ENCODE measurements around the gene DERA. TPM values are rescaled to one million over a fixed set of nuclear protein-coding genes. Genes with fewer than 3 reads are reported as not detected.

DERA gene
- total RNA-seq, 1 experiment from 2014 or later: 43.7 TPM

GRCh38 chr12:15936751-15937150, 25.6 kb downstream of the DERA start:
- ChIA-PET POLR2A (ENCODE audit: low non-redundant PET) (interaction anchor here (0.6 kb wide), 1 partner anchor 798 kb away, joined by 10 read pairs; no protein-coding TSS in a partner anchor), CTCF (no interaction called here)
- TF ChIP-seq, protein P1, sequence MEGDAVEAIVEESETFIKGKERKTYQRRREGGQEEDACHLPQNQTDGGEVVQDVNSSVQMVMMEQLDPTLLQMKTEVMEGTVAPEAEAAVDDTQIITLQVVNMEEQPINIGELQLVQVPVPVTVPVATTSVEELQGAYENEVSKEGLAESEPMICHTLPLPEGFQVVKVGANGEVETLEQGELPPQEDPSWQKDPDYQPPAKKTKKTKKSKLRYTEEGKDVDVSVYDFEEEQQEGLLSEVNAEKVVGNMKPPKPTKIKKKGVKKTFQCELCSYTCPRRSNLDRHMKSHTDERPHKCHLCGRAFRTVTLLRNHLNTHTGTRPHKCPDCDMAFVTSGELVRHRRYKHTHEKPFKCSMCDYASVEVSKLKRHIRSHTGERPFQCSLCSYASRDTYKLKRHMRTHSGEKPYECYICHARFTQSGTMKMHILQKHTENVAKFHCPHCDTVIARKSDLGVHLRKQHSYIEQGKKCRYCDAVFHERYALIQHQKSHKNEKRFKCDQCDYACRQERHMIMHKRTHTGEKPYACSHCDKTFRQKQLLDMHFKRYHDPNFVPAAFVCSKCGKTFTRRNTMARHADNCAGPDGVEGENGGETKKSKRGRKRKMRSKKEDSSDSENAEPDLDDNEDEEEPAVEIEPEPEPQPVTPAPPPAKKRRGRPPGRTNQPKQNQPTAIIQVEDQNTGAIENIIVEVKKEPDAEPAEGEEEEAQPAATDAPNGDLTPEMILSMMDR (conservative IDR thresholded peaks at IDR 0.05; ENCODE audit: low read depth, low read length): no peak
- no peak for TF ChIP-seq EZH2 (IDR thresholded peaks at IDR 0.05; ENCODE audit: borderline replicate concordance, low read depth, low read length, poor library complexity, severe bottlenecking)
- peaks cover 8% of the 10 kb centered on the region for H3K9me3 ChIP-seq (ENCODE audit: low read depth, low read length, poor library complexity, severe bottlenecking)
- H3K36me3 ChIP-seq (ENCODE audit: insufficient read depth, low read length, poor library complexity, severe bottlenecking): peaks cover 5% of the 10 kb centered on the region
- no peak overlapping the region for H3K4me3 ChIP-seq (ENCODE audit: low read depth, low read length, poor library complexity, severe bottlenecking)
- H3K4me1 ChIP-seq (ENCODE audit: insufficient read depth, low read length, poor library complexity, severe bottlenecking): peaks cover 5% of the 10 kb centered on the region
- BruUV-seq (replicated peaks): no TSS peak
- intact Hi-C loops (cut with micrococcal nuclease; ENCODE audit: unreplicated experiment): no loop called here
- H3K27ac ChIP-seq (ENCODE audit: low read depth, low read length, poor library complexity, severe bottlenecking): no peak overlapping the region
- DNase-seq (ENCODE audit: low spot score): no peak
- H3K27me3 ChIP-seq (replicated peaks; ENCODE audit: insufficient read depth, low read depth, low read length, poor library complexity): no peaks in the 10 kb centered on the region

DNA sequence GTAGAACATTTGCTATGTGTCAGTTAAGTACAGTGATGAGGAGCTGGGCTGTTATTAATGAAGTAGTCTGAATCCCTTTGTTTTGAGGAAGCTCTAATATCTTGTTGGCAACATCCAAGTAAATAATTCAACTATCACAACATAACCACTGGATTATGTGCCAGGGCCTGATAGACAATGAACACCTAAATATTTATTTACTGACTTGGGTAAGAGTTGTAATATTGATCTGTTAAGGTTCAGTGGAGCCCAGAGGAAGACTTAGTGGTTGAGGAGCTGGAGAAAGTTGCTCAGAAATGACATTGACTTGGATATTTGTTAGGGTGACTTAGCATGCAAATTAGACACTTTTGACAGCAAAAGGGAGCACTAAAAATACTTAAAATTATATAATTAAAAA, 26.8 kb downstream of the DERA start:
- ChIA-PET CTCF (no interaction called here), POLR2A (ENCODE audit: low non-redundant PET) (no interaction called here)
- intact Hi-C loops (cut with micrococcal nuclease; ENCODE audit: unreplicated experiment): no loop called here
- DNase-seq (ENCODE audit: low spot score): no peak
- peaks cover 8% of the 10 kb centered on the region for H3K9me3 ChIP-seq (ENCODE audit: low read depth, low read length, poor library complexity, severe bottlenecking)
- H3K4me1 ChIP-seq (ENCODE audit: insufficient read depth, low read length, poor library complexity, severe bottlenecking): no peaks in the 10 kb centered on the region
- no peaks in the 10 kb centered on the region for H3K27me3 ChIP-seq (replicated peaks; ENCODE audit: insufficient read depth, low read depth, low read length, poor library complexity)
- BruUV-seq (replicated peaks): no TSS peak
- TF ChIP-seq, protein P1 (conservative IDR thresholded peaks at IDR 0.05; ENCODE audit: low read depth, low read length): no peak
- TF ChIP-seq EZH2 (IDR thresholded peaks at IDR 0.05; ENCODE audit: borderline replicate concordance, low read depth, low read length, poor library complexity, severe bottlenecking): no peak
- peaks cover 5% of the 10 kb centered on the region for H3K36me3 ChIP-seq (ENCODE audit: insufficient read depth, low read length, poor library complexity, severe bottlenecking)
- no peak overlapping the region for H3K27ac ChIP-seq (ENCODE audit: low read depth, low read length, poor library complexity, severe bottlenecking)
- no peak overlapping the region for H3K4me3 ChIP-seq (ENCODE audit: low read depth, low read length, poor library complexity, severe bottlenecking)

DNA sequence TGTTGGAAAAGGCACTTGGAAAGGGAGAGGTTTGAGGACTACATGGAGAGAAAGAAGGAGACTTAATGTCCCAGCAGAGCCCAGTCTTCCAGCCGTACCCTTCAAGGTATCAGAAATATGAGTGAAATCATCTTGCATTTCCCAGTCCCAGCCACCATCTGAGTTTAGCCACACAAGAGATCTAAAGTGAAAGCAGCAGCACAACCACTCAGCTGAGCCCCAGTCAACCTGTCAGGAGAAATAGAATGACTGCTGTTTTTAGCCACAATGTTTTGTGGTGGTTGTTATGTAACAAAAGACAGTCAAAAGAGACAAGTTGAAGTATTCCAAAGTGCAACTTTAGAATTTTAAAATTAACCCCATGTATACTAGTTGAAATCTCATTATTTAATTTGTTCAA, 28.0 kb downstream of the DERA start:
- intact Hi-C loops (cut with micrococcal nuclease; ENCODE audit: unreplicated experiment): no loop called here
- CTCF ChIA-PET: no interaction called here
- H3K4me1 ChIP-seq (ENCODE audit: insufficient read depth, low read length, poor library complexity, severe bottlenecking): no peaks in the 10 kb centered on the region
- H3K27ac ChIP-seq (ENCODE audit: low read depth, low read length, poor library complexity, severe bottlenecking): no peak overlapping the region
- TF ChIP-seq, protein P1 (conservative IDR thresholded peaks at IDR 0.05; ENCODE audit: low read depth, low read length): no peak
- TF ChIP-seq EZH2 (IDR thresholded peaks at IDR 0.05; ENCODE audit: borderline replicate concordance, low read depth, low read length, poor library complexity, severe bottlenecking): no peak
- H3K36me3 ChIP-seq (ENCODE audit: insufficient read depth, low read length, poor library complexity, severe bottlenecking): peaks cover 5% of the 10 kb centered on the region
- H3K4me3 ChIP-seq (ENCODE audit: low read depth, low read length, poor library complexity, severe bottlenecking): no peak overlapping the region
- peaks cover 8% of the 10 kb centered on the region for H3K9me3 ChIP-seq (ENCODE audit: low read depth, low read length, poor library complexity, severe bottlenecking)
- H3K27me3 ChIP-seq (replicated peaks; ENCODE audit: insufficient read depth, low read depth, low read length, poor library complexity): no peaks in the 10 kb centered on the region
- DNase-seq (ENCODE audit: low spot score): no peak
- POLR2A ChIA-PET (ENCODE audit: low non-redundant PET): interaction anchor here (0.7 kb wide), 1 partner anchor 162 kb away, joined by 3 read pairs; no protein-coding TSS in a partner anchor
- no TSS peak for BruUV-seq (replicated peaks)

Measured in A673 (cell line).